HG03565 (cell line): ENCODE data around the gene ZFP1.
"Not testable (repeated sequence)": the region's sequence is repeated elsewhere in the genome, so short reads cannot be mapped to it uniquely, and the experiment has no call there.

Experiments used
- ATAC-seq: cut with Tn5 transposase; IDR thresholded peaks from one replicate; pipeline ENCODE4 v1.9.1; 2021; ENCODE audit warnings: mild to moderate bottlenecking, moderate library complexity; ENCODE audit not compliant: unreplicated experiment

ZFP1 gene

DNA sequence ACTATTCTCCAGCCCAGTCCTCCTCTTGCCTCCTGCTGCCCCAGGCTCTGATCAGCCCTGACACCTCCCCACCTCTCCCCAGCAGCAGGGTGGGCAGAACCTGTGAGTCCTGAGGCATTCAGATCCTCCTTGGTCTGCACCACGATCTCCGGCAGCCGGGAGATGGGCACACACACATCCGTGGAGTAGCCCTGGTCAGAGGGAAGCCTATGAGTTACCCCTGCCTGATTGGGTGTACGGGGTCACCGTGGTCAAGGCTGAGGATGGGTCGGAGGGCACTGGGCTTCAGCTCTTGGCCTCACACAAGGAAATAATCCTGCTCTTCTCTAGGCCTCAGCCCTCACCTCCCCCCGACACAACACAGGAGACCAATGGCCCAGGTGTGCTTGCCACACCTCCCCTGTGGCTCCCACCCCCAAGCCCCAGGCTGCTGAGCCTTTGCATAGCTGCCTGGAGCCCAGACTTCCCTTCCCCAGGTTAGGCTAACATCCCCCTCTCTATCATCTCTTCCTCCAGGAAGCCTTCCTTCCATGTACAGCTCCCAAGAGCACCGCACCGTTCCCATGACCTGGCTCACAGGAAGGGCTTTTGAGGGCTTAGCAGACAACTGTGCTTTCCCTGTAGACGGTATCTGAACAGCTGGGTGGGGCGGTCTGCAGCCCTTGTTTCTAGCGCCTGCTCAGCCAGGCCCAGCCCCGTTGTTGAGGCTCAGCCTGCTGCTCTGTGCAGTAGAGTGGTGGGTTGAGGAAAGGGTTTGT, 35.4 kb upstream of the ZFP1 start:
- no peak for ATAC-seq

- no peak for ATAC-seq
These were observed 34.7 kb upstream of the ZFP1 start for GRCh38 chr16:75113541-75114121.

DNA sequence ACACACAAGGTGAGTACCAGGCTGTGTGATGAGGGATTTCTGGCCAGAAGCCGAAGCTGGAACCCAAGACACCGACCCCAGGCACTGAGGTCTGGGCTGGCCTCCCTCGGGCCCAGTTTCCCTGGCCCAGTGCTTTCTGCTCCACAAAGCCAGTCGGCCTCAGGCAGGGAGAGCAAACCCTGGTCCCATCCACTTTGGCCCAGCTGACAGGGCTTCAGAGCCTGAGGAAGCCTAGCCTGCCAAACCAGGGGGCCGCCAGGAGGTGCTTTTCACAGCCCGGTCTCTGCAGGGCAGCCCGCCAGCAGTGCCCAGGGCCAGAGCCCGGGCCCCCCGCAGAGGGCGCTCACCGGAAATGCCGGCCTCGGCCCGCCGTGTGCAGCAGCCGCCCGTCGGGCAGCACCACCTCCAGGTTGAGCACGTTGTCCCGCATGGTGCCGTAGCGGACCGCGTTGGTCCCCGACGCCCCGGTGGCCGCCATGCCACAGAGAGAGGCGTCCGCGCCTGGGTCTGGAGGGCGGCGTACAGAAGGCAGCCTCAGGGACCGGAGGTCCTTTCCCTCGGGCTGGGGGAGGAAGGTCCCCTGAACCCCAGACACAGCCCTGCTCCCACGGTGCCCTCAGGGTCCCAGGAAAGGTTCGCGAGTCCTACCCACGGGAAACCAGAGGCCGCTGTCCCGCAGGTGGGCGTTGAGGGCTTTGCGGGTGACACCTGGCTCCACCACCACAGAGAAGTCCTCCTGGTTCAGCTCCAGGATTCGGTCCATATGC, 34.0 kb upstream of the ZFP1 start:
- no peak for ATAC-seq

GRCh38 chr16:75114946-75115825, 33.1 kb upstream of the ZFP1 start:
- no peak for ATAC-seq

- no peak for ATAC-seq
These were observed 32.0 kb upstream of the ZFP1 start, which contains the start of gene LDHD for GRCh38 chr16:75116081-75116910. LDHD (minus strand) TSS chr16:75116780; CDS start chr16:75116720, 60 bp downstream.

GRCh38 chr16:75116911-75117245, 31.4 kb upstream of the ZFP1 start:
- ATAC-seq: no peak

DNA sequence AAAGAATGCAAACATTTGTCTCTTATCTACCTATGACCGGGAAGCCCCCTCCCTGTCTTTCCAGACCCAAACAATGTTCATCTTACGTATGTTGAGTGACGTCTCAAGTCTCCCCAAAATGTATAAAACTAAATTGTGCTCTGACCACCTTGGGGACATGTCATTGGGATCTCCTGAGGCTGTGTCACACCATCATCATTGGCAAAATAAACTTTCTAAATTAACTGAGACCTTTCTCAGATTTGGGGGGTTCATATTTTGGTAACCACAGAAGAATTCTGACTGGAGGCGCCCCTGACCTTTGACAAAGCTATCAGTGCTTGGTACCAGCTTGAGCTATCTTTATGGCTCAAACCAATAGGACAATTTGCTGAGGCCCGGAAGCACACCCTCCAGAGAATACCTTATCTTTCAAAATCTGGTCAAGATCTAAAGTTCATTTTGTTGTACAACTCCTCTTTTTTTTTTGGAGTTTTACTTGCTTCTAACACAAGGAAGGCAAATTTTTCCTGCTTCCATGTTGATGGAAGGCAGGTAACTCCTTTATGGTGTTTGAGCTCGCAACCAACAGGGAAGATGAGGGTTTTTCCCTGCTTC, 29.3 kb upstream of the ZFP1 start:
- no peak for ATAC-seq

DNA sequence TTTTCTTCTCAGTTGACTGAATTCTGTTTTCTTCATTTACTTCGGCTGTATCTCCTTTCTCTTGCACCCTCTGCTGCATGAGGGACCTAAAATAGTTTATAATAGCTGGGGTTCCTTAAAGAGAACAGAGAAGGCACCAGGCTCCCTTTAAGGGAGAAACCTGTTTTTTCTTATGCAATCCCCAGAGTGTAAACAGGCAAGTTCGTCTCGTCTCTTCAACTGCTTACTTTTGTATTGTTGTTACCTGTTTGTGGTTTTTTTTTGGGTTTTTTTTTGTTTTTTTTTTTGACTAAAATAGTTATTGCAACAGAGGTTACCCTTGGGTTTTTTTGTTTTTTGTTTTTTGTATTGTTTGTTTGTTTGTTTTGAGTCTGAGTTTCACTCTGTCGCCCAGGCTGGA, 28.1 kb upstream of the ZFP1 start:
- no peak for ATAC-seq

DNA sequence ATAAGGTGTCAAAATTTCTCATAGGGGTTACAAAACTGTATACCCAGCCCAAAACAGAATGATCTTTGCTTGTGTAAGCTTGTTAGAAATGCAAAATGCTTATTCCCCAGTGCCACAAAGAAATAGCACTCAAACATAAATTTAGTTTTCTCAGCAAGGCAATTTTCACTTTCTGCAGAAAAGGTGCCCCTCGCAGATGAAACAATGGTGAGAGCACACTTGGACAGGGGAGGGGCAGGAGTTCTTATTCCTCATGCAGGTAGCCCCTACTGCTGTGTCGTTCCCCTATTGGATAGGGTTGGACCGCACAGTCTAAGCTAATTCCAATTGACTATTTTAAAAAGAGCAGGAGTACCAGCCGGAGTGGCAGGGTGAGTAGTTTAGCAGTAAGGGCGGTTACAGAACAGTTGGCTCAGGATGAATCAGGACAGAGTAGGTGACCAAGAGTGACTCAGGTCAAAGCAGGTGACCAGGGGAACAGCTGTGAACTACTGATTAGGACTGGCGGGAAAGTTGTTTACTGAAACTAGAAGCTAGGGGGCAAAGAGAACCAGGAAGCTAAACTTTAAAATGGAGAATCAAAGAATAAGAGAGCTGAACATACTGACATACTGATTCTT, 26.3 kb upstream of the ZFP1 start:
- ATAC-seq: no peak

- ATAC-seq: no peak
These were observed 25.7 kb upstream of the ZFP1 start for GRCh38 chr16:75122609-75123008.

DNA sequence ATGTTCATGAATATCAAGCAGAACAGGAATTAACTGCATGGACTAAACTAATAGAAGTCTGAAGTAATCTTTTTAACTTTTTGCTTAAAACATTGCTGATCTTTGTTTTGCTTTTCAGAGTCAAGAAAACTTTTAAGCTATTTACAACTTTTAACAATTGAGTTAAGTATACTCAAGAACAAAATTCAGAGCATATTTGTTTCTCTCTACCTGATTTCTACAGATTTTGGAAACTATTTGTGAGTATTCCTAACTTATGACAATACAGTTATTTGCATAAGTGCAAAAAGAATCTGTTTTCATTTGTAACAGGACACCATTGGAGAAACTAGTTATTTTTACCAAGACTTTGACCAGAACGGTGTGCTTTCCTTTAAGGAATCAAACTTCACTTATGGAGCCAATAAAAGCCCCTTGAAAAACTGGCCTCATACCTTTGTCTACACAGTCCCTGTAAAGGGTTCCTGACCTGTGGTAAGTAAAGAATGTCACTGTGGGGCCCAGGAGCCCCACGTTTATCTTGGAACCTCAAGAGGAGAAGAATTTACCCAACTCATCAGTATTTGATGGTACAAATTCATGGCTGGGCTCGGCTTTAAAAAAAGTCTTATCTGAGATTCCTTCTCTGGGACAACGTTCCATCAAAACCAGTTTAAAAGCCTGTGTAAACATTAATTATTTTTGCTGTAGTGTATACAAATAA, 20.5 kb upstream of the ZFP1 start:
- no peak for ATAC-seq

- not testable (repeated sequence) for ATAC-seq
These were observed 18.7 kb upstream of the ZFP1 start for GRCh38 chr16:75129421-75130149.

DNA sequence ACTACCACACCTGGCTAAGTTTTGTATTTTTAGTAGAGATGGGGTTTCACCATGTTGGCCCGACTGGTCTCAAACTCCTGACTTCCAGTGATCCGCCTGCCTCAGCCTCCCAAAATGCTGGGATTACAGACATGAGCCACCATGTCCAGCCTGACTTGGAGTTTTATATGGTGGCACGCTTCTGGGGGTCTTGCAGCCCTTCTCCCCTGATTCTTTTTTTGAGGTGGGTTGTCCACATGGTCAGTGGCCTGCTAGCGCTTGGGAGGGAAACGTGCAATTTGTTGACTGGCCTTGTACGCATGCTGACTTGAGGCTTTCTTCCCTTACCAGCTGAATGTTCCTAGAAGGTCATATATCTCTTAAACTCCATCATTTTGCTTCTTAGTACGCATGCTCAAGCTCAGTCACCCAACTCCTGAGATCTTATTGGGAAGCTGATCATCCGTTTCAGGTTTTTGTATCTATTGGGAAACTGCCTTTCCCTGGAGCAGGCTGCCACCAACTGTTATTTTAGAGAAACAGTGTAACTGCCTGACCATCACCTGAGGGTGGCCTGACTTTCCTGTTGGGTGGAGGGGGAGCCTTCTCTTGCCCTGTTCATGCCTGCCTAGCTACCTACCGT, 18.1 kb upstream of the ZFP1 start:
- no peak for ATAC-seq

GRCh38 chr16:75131081-75131480, 17.2 kb upstream of the ZFP1 start:
- ATAC-seq: no peak

DNA sequence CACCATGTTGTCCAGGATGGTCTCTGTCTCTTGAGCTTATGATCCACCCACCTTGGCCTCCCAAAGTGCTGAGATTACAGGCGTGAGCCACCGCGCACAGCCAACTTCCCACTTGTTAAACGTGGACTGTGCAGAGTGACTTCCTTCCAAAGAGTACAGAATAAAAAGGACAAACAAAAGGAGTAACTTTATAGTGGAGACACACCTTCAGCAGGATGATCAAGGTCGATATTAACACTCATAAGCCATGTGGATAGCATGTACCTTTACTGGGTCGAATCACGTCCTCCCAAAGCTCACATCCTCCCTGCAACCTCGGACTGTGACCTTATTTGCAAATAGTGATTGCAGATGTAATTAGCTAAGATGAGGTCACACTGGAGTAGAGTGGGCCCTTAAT, 10.1 kb upstream of the ZFP1 start:
- ATAC-seq: no peak

- ATAC-seq: no peak
These were observed 9.7 kb upstream of the ZFP1 start for GRCh38 chr16:75138636-75139035.

- no peak for ATAC-seq
These were observed 8.8 kb upstream of the ZFP1 start for GRCh38 chr16:75139498-75139897.

DNA sequence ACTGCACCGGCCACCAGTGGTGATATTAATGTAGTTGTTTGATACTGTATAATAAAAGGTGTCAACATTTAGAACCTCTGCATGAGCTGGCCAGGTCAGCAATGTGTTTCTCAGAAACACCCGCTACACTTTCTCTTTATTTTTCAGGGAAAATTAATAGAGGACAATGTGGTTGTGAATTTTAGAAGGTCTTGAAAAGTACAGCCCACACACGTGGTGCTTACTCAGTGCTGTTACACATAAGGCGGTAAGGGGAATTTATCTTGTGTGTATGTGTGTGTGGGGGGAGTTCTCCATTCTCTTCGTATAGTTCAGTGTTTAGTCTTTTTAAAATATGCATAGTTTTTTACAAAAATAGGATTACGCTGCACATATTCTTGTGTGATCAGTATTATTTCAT, 4.4 kb upstream of the ZFP1 start:
- ATAC-seq: no peak
